H1 (cell line): ENCODE measurements around the gene CRTC2. TPM values are rescaled to one million over a fixed set of nuclear protein-coding genes. Genes with fewer than 3 reads are reported as not detected.

Experiments
- CTCF ChIA-PET: fragments of 300-600 bp; sonication (Branson Sonifier 250); formaldehyde crosslinking; loops from one replicate; lab custom pipeline; 2021; ENCODE audit not compliant: partially characterized antibody; lab: Charles Lee
- POLR2A ChIA-PET: fragments of 300-600 bp; sonication (Branson Sonifier 250); formaldehyde crosslinking; loops from one replicate; lab custom pipeline; 2021; ENCODE audit warnings: inconsistent platforms; ENCODE audit not compliant: partially characterized antibody; lab: Charles Lee
- DNase-seq, 2 experiments: peaks; one replicate each; pipeline versions ENCODE4 v3.0.0 to v3.0.0-alpha.2; 2010 to 2022; ENCODE audit warnings: low spot score in 2 of 2, low read depth in 1 of 2, mixed read lengths in 1 of 2
- FAIRE-seq: peaks from 2 replicates; lab custom pipeline; 2011; peaks lifted over from hg19 to GRCh38; lab: Jason Lieb, UNC
- H2AFZ ChIP-seq: 2 replicates; pipeline ENCODE4 v1.8.1; 2012; ENCODE audit warnings: low read length, inconsistent platforms
- H2AK5ac ChIP-seq: 2 replicates; pipeline ENCODE4 v1.6.1; 2013; ENCODE audit warnings: low read depth, low read length
- H2BK120ac ChIP-seq: replicated peaks from 2 replicates; pipeline ENCODE3; 2013; ENCODE audit warnings: low read depth, low read length, inconsistent platforms
- H2BK12ac ChIP-seq: 2 replicates; pipeline ENCODE4 v1.6.1; 2013; ENCODE audit warnings: low read depth, low read length
- H2BK15ac ChIP-seq: 2 replicates; pipeline ENCODE4 v1.6.1; 2013; ENCODE audit warnings: low read length
- H2BK20ac ChIP-seq: 2 replicates; pipeline ENCODE4 v1.6.1; 2013; ENCODE audit warnings: low read length
- H2BK5ac ChIP-seq: 2 replicates; pipeline ENCODE4 v1.6.1; 2013; ENCODE audit warnings: low read depth, low read length
- H3K14ac ChIP-seq: 2 replicates; pipeline ENCODE4 v1.6.1; 2013; ENCODE audit warnings: inconsistent platforms; ENCODE audit not compliant: insufficient read length
- H3K18ac ChIP-seq: 2 replicates; pipeline ENCODE4 v1.6.1; 2013; ENCODE audit warnings: low read length; ENCODE audit errors: extremely low read depth
- H3K23ac ChIP-seq: 2 replicates; pipeline ENCODE4 v1.6.1; 2013; ENCODE audit warnings: inconsistent platforms; ENCODE audit not compliant: insufficient read length
- H3K23me2 ChIP-seq: 2 replicates; pipeline ENCODE4 v1.6.1; 2013; ENCODE audit warnings: low read depth, low read length
- H3K27ac ChIP-seq: 2 replicates; pipeline ENCODE4 v1.6.1; 2011; ENCODE audit warnings: low read depth, low read length, inconsistent platforms
- H3K27me3 ChIP-seq, 4 experiments: replicated peaks in 1 of 4; 1 replicate in 1 of 4; 2 replicates in 3 of 4; pipeline versions ENCODE4 v1.6.1 to v1.8.1; 2011 to 2013; ENCODE audit warnings: low read length in 3 of 4, mild to moderate bottlenecking in 3 of 4, inconsistent platforms in 2 of 4, mixed read lengths in 2 of 4, moderate library complexity in 1 of 4; ENCODE audit not compliant: control insufficient read depth in 3 of 4, insufficient read depth in 3 of 4; ENCODE audit errors: extremely low read depth in 1 of 4
- H3K36me3 ChIP-seq, 4 experiments: 2 replicates each; pipeline versions ENCODE4 v1.6.1 to v1.8.1; 2011 to 2013; ENCODE audit warnings: mild to moderate bottlenecking in 4 of 4, low read length in 3 of 4, moderate library complexity in 2 of 4, control low read depth in 1 of 4, inconsistent platforms in 1 of 4; ENCODE audit not compliant: insufficient read depth in 4 of 4, control insufficient read depth in 2 of 4
- H3K4ac ChIP-seq: replicated peaks from 2 replicates; pipeline ENCODE3; 2013; ENCODE audit warnings: low read length, low read depth, mixed read lengths, inconsistent platforms; ENCODE audit not compliant: insufficient read length
- H3K4me1 ChIP-seq, 4 experiments: replicated peaks in 1 of 4; 1 replicate in 1 of 4; 2 replicates in 3 of 4; pipeline versions ENCODE4 v1.6.1 to v1.8.1; 2011 to 2013; ENCODE audit warnings: low read length in 3 of 4, inconsistent platforms in 2 of 4, mixed read lengths in 1 of 4; ENCODE audit not compliant: insufficient read depth in 4 of 4, control insufficient read depth in 3 of 4
- H3K4me2 ChIP-seq, 2 experiments: 2 replicates each; pipeline versions ENCODE4 v1.6.1 to v1.8.1; 2011 to 2013; ENCODE audit warnings: low read depth in 2 of 2, low read length in 2 of 2, control low read depth in 1 of 2, inconsistent platforms in 1 of 2, mild to moderate bottlenecking in 1 of 2; ENCODE audit not compliant: insufficient read depth in 1 of 2
- H3K4me3 ChIP-seq, 4 experiments: fragments of 200-600, 300-600 bp in 1 of 4; sonication (generic), shearing (Covaris generic), sonication (Bioruptor Twin) in 1 of 4; 2 replicates each; pipeline versions ENCODE4 v1.5.1 to v1.8.1; 2011 to 2016; ENCODE audit warnings: low read length in 4 of 4, low read depth in 3 of 4, control low read depth in 2 of 4, inconsistent platforms in 2 of 4, mild to moderate bottlenecking in 2 of 4, mixed read lengths in 1 of 4, moderate library complexity in 1 of 4; ENCODE audit not compliant: insufficient read depth in 2 of 4; ENCODE audit errors: extremely low read depth in 1 of 4
- H3K56ac ChIP-seq: replicated peaks from 2 replicates; pipeline ENCODE3; 2013; ENCODE audit warnings: low read depth, mild to moderate bottlenecking, mixed read lengths, low read length, inconsistent platforms; ENCODE audit not compliant: insufficient read length
- H3K79me1 ChIP-seq: 2 replicates; pipeline ENCODE4 v1.6.1; 2013; ENCODE audit warnings: low read depth, low read length, control low read depth
- H3K79me2 ChIP-seq, 2 experiments: 2 replicates each; pipeline versions ENCODE4 v1.6.1 to v1.8.1; 2012 to 2013; ENCODE audit warnings: low read length in 2 of 2, mild to moderate bottlenecking in 2 of 2, inconsistent platforms in 1 of 2; ENCODE audit not compliant: insufficient read depth in 2 of 2, control insufficient read depth in 1 of 2
- H3K9ac ChIP-seq, 4 experiments: replicated peaks in 1 of 4; 1 replicate in 1 of 4; 2 replicates in 3 of 4; pipeline versions ENCODE4 v1.6.1 to v1.8.1; 2011 to 2013; ENCODE audit warnings: low read depth in 3 of 4, low read length in 3 of 4, control low read depth in 2 of 4, mild to moderate bottlenecking in 2 of 4, moderate library complexity in 2 of 4, inconsistent platforms in 1 of 4; ENCODE audit errors: extremely low read depth in 1 of 4
- H3K9me3 ChIP-seq, 2 experiments: 2 replicates each; pipeline versions ENCODE4 v1.6.1 to v1.8.1; 2012 to 2013; ENCODE audit warnings: mild to moderate bottlenecking in 2 of 2, moderate library complexity in 2 of 2, control low read depth in 1 of 2, inconsistent platforms in 1 of 2, low read depth in 1 of 2, low read length in 1 of 2, mixed read lengths in 1 of 2; ENCODE audit not compliant: insufficient read depth in 2 of 2
- H4K20me1 ChIP-seq, 2 experiments: replicated peaks in 1 of 2; 2 replicates each; pipeline versions ENCODE3 to v1.8.1; 2011 to 2013; ENCODE audit warnings: inconsistent platforms in 2 of 2, low read length in 2 of 2, mild to moderate bottlenecking in 1 of 2; ENCODE audit not compliant: insufficient read depth in 2 of 2, control insufficient read depth in 1 of 2
- H4K5ac ChIP-seq: 2 replicates; pipeline ENCODE4 v1.6.1; 2013; ENCODE audit warnings: low read length, low read depth, mixed read lengths, inconsistent platforms; ENCODE audit not compliant: insufficient read length
- H4K8ac ChIP-seq: 2 replicates; pipeline ENCODE4 v1.8.0; 2013; ENCODE audit warnings: mild to moderate bottlenecking, moderate library complexity, low read length, inconsistent platforms; ENCODE audit not compliant: insufficient read depth; ENCODE audit errors: extremely low read depth
- H4K91ac ChIP-seq: replicated peaks from 2 replicates; pipeline ENCODE3; 2013; ENCODE audit warnings: low read length, mixed read lengths, inconsistent platforms; ENCODE audit not compliant: insufficient read length
- CREB1 ChIP-seq: IDR thresholded peaks from 2 replicates; pipeline ENCODE4 v1.6.1; 2012; ENCODE audit warnings: inconsistent platforms
- EZH2 ChIP-seq: fragments of 200-600 bp; sonication (generic); IDR thresholded peaks from 2 replicates; pipeline ENCODE4 v1.7.1; 2012; ENCODE audit warnings: low read depth, mild to moderate bottlenecking, moderate library complexity, low read length, inconsistent platforms; ENCODE audit not compliant: severe bottlenecking
- KDM5A ChIP-seq: fragments of 200-600 bp; IDR thresholded peaks from 2 replicates; pipeline ENCODE4 v1.7.1; 2012; ENCODE audit warnings: mild to moderate bottlenecking, low read length, inconsistent platforms, mixed read lengths
- MAFK ChIP-seq: IDR thresholded peaks from 2 replicates; pipeline ENCODE4 v1.6.1; 2012; ENCODE audit warnings: low read depth, mild to moderate bottlenecking, improper control_type of control experiment, low read length
- POLR2A ChIP-seq, 2 experiments: IDR thresholded peaks; 1 replicate in 1 of 2; 2 replicates in 1 of 2; pipeline ENCODE4 v1.6.1; 2011; ENCODE audit warnings: low read depth in 2 of 2, low read length in 2 of 2, mild to moderate bottlenecking in 2 of 2; ENCODE audit errors: control extremely low read depth in 1 of 2
- SAP30 ChIP-seq: fragments of 300-600 bp; sonication (generic); IDR thresholded peaks from 2 replicates; pipeline ENCODE4 v1.7.1; 2012; ENCODE audit warnings: low read length, moderate library complexity, mild to moderate bottlenecking, inconsistent platforms; ENCODE audit not compliant: insufficient read depth, insufficient replicate concordance
- SP2 ChIP-seq: IDR thresholded peaks from 2 replicates; pipeline ENCODE4 v1.6.1; 2012; ENCODE audit warnings: mild to moderate bottlenecking, low read length, inconsistent platforms
- TAF7 ChIP-seq: optimal IDR thresholded peaks from 2 replicates; pipeline ENCODE3; 2011; ENCODE audit warnings: low read depth, mild to moderate bottlenecking, inconsistent platforms, low read length, moderate library complexity, borderline replicate concordance
- TBP ChIP-seq: IDR thresholded peaks from 2 replicates; pipeline ENCODE4 v1.6.1; 2011; ENCODE audit warnings: low read depth, low read length, improper control_type of control experiment
- WGBS, 2 experiments: shearing (Covaris generic) in 1 of 2; methylation state at CpG; one replicate each; pipeline versions ENCODE4 v1.1.6 to v1.1.7; 2013 to 2015; ENCODE audit warnings: low lambda C conversion rate in 2 of 2, mixed read lengths in 2 of 2, inconsistent platforms in 1 of 2, low coverage in 1 of 2, missing lambda C conversion rate in 1 of 2; ENCODE audit not compliant: insufficient replicate concordance in 2 of 2, insufficient coverage in 1 of 2, insufficient read length in 1 of 2; ENCODE audit errors: extremely low coverage in 1 of 2, missing lambda C conversion rate in 1 of 2; 5-methylcytosine and 5-hydroxymethylcytosine counted together
- polyA plus RNA-seq, 7 experiments: library from polyadenylated mRNA; depleted of rRNA in 3 of 7; stranded (reverse) in 5 of 7; unstranded in 2 of 7; fragments of >200 nt in 5 of 7; fragments of 200-250 nt in 2 of 7; gene quantifications; 1 replicate in 5 of 7; 2 replicates in 1 of 7; 4 replicates in 1 of 7; pipeline versions ENCODE4 v1.2.1 to v1.2.3, GENCODE V29; 2011 to 2013; ENCODE audit warnings: missing spikeins in 2 of 7, mixed read lengths in 2 of 7
- total RNA-seq: library from RNA; stranded (reverse); fragmentation: NEBNext Ultra II Directional; extraction: Animal tissue kit (Norgen Biotek cat#: 25700); gene quantifications from 2 replicates; pipeline ENCODE4 v1.2.1, GENCODE V29; 2021

The CRTC2 gene
- total and polyA plus RNA-seq, 2 of the 8 experiments (the other 6 are each of a cell fraction or from before 2014, with no cell fraction given): 28.6 to 34.3 TPM

DNA sequence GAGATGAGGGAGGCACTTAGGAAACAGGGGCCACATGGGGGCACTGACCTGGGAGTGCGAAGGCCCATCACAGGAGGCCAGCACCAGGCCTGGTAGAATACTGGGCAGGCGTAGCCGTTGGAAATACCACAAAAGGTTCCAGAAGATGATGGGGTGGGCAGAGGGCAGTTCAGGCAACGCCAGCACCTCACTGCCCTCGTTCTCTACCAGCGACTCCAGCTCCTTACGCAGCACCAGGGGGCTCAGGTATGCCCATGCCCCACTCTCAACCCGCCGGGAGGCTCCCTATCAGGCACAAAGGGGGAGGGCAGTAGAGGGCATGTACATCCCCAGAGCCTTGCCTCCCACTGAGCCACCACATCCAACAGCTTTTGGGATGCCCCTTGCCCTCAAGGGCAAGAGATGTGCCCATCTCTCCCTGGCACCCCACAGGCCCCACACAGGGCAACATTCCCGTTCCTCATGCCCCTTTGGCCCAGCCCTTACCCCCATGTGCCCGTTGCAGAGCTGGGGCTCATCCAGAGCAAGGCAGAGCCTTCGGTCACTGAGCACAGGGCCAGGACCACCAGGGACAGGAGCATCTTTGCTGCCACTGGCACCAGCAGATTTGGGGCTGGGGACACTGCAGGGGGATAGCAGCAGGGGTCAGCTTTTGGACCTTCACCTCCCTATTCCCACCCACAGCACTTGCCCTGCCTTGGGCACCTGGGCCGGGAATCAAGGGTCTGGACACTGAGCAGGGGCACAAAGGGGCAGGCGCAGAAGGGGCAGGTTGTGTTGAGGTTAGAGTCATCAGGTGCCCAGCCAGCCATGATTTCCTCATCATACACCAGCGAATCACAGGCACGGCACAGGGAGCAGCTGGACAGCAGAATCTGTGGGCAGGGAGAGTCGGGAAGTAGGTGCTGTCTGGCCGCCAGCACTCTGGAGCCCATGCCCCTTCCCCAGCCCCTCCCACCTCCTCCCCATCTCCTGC is 26.0 kb downstream of the CRTC2 start:
- Histone ChIP-seq H3K79me2 (no peaks in the 10 kb centered on the region), H4K8ac (no peak overlapping the region), H2BK120ac (no peak overlapping the region), H2BK5ac (no peak overlapping the region), H3K4ac (no peak overlapping the region), H2BK15ac (no peak overlapping the region), H3K4me3 (no peak overlapping the region), H2AFZ (no peak overlapping the region), H2AK5ac (no peak overlapping the region), H3K23ac (no peak overlapping the region), H3K4me1 (no peaks in the 10 kb centered on the region), H3K56ac (no peak overlapping the region), H2BK20ac (no peak overlapping the region), H4K91ac (no peak overlapping the region), H4K20me1 (peaks cover 0 to 8% of the 10 kb centered on the region in 2 experiments), H3K79me1 (no peaks in the 10 kb centered on the region; the same call in 1 of the 2 replicates), H3K4me2 (no peak overlapping the region), H3K14ac (no peak overlapping the region), H3K18ac (no peak overlapping the region), H3K36me3 (peaks cover 9 to 52% (median 40%) of the 10 kb centered on the region in 4 experiments), H4K5ac (no peak overlapping the region), H2BK12ac (no peak overlapping the region), H3K27ac (no peak overlapping the region), H3K9me3 (no peaks in the 10 kb centered on the region), H3K23me2 (no peaks in the 10 kb centered on the region; the same call in 1 of the 2 replicates), H3K9ac (no peak overlapping the region), H3K27me3 (no peaks in the 10 kb centered on the region)
- CTCF ChIA-PET: interaction anchor here (0.7 kb wide), 1 partner anchor 12 kb away, joined by 3 read pairs; no protein-coding TSS in a partner anchor
- POLR2A ChIA-PET: interaction anchor here (0.7 to 5.1 kb wide), 8 partner anchors 13 to 248 kb away, joined by 3 to 46 read pairs (median 6); partner anchors contain the start of genes DENND4B, JTB, RPS27 and SLC39A1
- 93% methylated on average over 18 of the region's 18 CpGs; no CpG with 5 or more reads in 1 of the 2 experiments for WGBS, 2 experiments
- no peak for DNase-seq
- no peak for FAIRE-seq
- TF ChIP-seq CREB1 (no peak), SAP30 (no peak), SP2 (no peak), TBP (no peak), EZH2 (no peak), KDM5A (no peak), POLR2A (IDR thresholded peaks at IDR 0.05; ENCODE audit: control extremely low read depth in 1 of 2, low read depth in 2 of 2, low read length in 2 of 2) (no peak), TAF7 (no peak), MAFK (no peak)
